HepG2 (cell line): Measurements from ENCODE around the gene APIP. TPM values are rescaled to one million over a fixed set of nuclear protein-coding genes. Genes with fewer than 3 reads are reported as not detected.

Experiments
- ATAC-seq: fragments of 200-7000 bp; cut with Tn5 transposase; 3 replicates; pipeline ENCODE4 v1.9.1; 2020; ENCODE audit warnings: mild to moderate bottlenecking, moderate library complexity
- BruUV-seq: library from RNA; stranded (reverse); fragments of 400-500 nt; replicated peaks from 2 replicates; lab custom pipeline; 2021; lab: Mats Ljungman, UMichigan
- CTCF ChIA-PET: fragments of 300-600 bp; formaldehyde crosslinking; extraction: SDS; loops from one replicate; lab custom pipeline; 2021; ENCODE audit warnings: low total read pairs, inconsistent platforms, low intra/inter-chr PET ratio; lab: Yijun Ruan, JAX
- POLR2A ChIA-PET: fragments of 350-600 bp; sonication (Branson Sonifier 250); formaldehyde crosslinking; loops from one replicate; lab custom pipeline; 2020; ENCODE audit warnings: antibody characterized with exemption, inconsistent platforms; lab: Yijun Ruan, JAX
- DNase-seq: peaks from one replicate; pipeline ENCODE4 v3.0.0-alpha.2; 2015; ENCODE audit warnings: low spot score
- FAIRE-seq: peaks from 3 replicates; lab custom pipeline; 2011; peaks lifted over from hg19 to GRCh38; lab: Jason Lieb, UNC
- H2AFZ ChIP-seq: one replicate; pipeline ENCODE4 v1.6.1; 2011; ENCODE audit warnings: low read length, inconsistent platforms
- H3K27ac ChIP-seq: fragments of 300-600 bp; 3 replicates; pipeline ENCODE4 v1.8.0; 2011; ENCODE audit warnings: mixed run types, mild to moderate bottlenecking, mixed read lengths, low read length, inconsistent platforms; ENCODE audit not compliant: insufficient read depth; ENCODE audit errors: extremely low read length
- H3K27me3 ChIP-seq, 2 experiments: fragments of 200-600 bp in 1 of 2; 2 replicates in 1 of 2; 3 replicates in 1 of 2; pipeline versions ENCODE4 v1.6.0 to v1.8.0; 2011; ENCODE audit warnings: low read length in 2 of 2, mild to moderate bottlenecking in 2 of 2, moderate library complexity in 2 of 2, inconsistent platforms in 1 of 2; ENCODE audit not compliant: insufficient read depth in 2 of 2, control insufficient read depth in 1 of 2
- H3K36me3 ChIP-seq, 2 experiments: fragments of 200-600 bp in 1 of 2; replicated peaks in 1 of 2; 2 replicates in 1 of 2; 3 replicates in 1 of 2; pipeline versions ENCODE4 v1.5.1 to v1.8.0; 2011; ENCODE audit warnings: low read length in 2 of 2, inconsistent platforms in 1 of 2; ENCODE audit not compliant: insufficient read depth in 2 of 2, control insufficient read depth in 1 of 2
- H3K4me1 ChIP-seq: 2 replicates; pipeline ENCODE4 v1.5.1; 2012; ENCODE audit warnings: low read length, inconsistent platforms; ENCODE audit not compliant: insufficient read depth
- H3K4me2 ChIP-seq: 2 replicates; pipeline ENCODE4 v1.6.0; 2011; ENCODE audit warnings: low read depth, low read length, inconsistent platforms
- H3K4me3 ChIP-seq, 3 experiments: fragments of 200-600 bp in 1 of 3; sonication (generic), shearing (Covaris generic) in 1 of 3; replicated peaks in 1 of 3; 2 replicates each; pipeline ENCODE4 v1.5.1; 2011 to 2016; ENCODE audit warnings: low read length in 3 of 3, inconsistent platforms in 2 of 3, low read depth in 2 of 3, mild to moderate bottlenecking in 2 of 3, control low read depth in 1 of 3, mixed read lengths in 1 of 3; ENCODE audit not compliant: insufficient read depth in 1 of 3
- H3K79me2 ChIP-seq: one replicate; pipeline ENCODE4 v1.6.1; 2011; ENCODE audit warnings: low read length, inconsistent platforms; ENCODE audit not compliant: insufficient read depth
- H3K9ac ChIP-seq: 2 replicates; pipeline ENCODE4 v1.6.0; 2011; ENCODE audit warnings: mild to moderate bottlenecking, low read depth, low read length, inconsistent platforms; ENCODE audit not compliant: insufficient read depth
- H3K9me3 ChIP-seq: 2 replicates; pipeline ENCODE4 v1.5.1; 2012; ENCODE audit warnings: mild to moderate bottlenecking, low read length
- H4K20me1 ChIP-seq: 2 replicates; pipeline ENCODE4 v1.6.0; 2011; ENCODE audit warnings: inconsistent platforms, mild to moderate bottlenecking, low read length, moderate library complexity; ENCODE audit not compliant: insufficient read depth
- CHD4 ChIP-seq: fragments of 200-600 bp; sonication (generic); IDR thresholded peaks from 2 replicates; pipeline ENCODE4 v1.7.0; 2017; ENCODE audit warnings: mild to moderate bottlenecking, low read length, borderline replicate concordance
- EZH2 ChIP-seq: conservative IDR thresholded peaks from 2 replicates; pipeline ENCODE4 v1.6.1; 2012; ENCODE audit warnings: mild to moderate bottlenecking, low read depth, low read length, moderate library complexity
- FOXA3 ChIP-seq: IDR thresholded peaks from 2 replicates; pipeline ENCODE4 v1.6.1; 2016; ENCODE audit warnings: missing genetic modification reagents, missing compliant biosample characterization
- SOX13 ChIP-seq, 3 experiments: fragments of 450-650 bp in 1 of 3; sonication (generic) in 1 of 3; formaldehyde crosslinking in 1 of 3; IDR thresholded peaks in 2 of 3; conservative IDR thresholded peaks in 1 of 3; 2 replicates each; pipeline versions ENCODE4 v1.5.0 to v1.6.1; 2016 to 2020; ENCODE audit warnings: antibody characterized with exemption in 1 of 3, mild to moderate bottlenecking in 1 of 3, missing compliant biosample characterization in 1 of 3, missing genetic modification reagents in 1 of 3, moderate library complexity in 1 of 3
- SRSF4 ChIP-seq: fragments of 200-400 bp; formaldehyde crosslinking; IDR thresholded peaks from one replicate; pipeline ENCODE4 v1.6.1; 2018; ENCODE audit warnings: mild to moderate bottlenecking, low read depth, low read length, moderate library complexity; ENCODE audit not compliant: poor library complexity, severe bottlenecking
- ZNF607 ChIP-seq: sonication (generic); formaldehyde crosslinking; IDR thresholded peaks from 2 replicates; pipeline ENCODE4 v1.5.1; 2020; ENCODE audit warnings: missing genetic modification reagents, mild to moderate bottlenecking, borderline replicate concordance
- WGBS: methylation state at CpG from one replicate; pipeline ENCODE4 v1.1.6; 2017; ENCODE audit warnings: low lambda C conversion rate; 5-methylcytosine and 5-hydroxymethylcytosine counted together
- in situ Hi-C: cut with HindIII; loops from 2 replicates; pipeline ENCODE4 v1.10.0; 2017; ENCODE audit warnings: low pct_unique_long_range_greater_than_20kb; ENCODE audit not compliant: extremely low pct_ligation_motif_present
- intact Hi-C: fragments of 100-400 bp; cut with micrococcal nuclease; formaldehyde crosslinking; loops from one replicate; pipeline ENCODE4 v1.10.0; 2022; ENCODE audit not compliant: unreplicated experiment
- polyA plus RNA-seq, 8 experiments: library from polyadenylated mRNA; depleted of rRNA in 3 of 8; stranded (reverse) in 7 of 8; unstranded in 1 of 8; fragments of >200 nt; fragmentation: Illumina TruSeq in 4 of 8; extraction: Trizol in 4 of 8; gene quantifications; 2 replicates each; pipeline versions ENCODE4 v1.2.1 to v1.2.3, GENCODE V29; 2011 to 2016; ENCODE audit warnings: low read depth in 4 of 8, missing spikeins in 1 of 8, mixed read lengths in 1 of 8; ENCODE audit not compliant: insufficient read depth in 1 of 8
- total RNA-seq, 5 experiments: library from RNA; depleted of rRNA; stranded (reverse); fragments of >200 nt; fragmentation: Illumina TruSeq; extraction: Trizol; gene quantifications; 2 replicates each; pipeline ENCODE4 v1.2.3, GENCODE V29; 2016; ENCODE audit warnings: low read depth in 1 of 5
- TF ChIP-seq, protein P1 (sequence below): sonication (generic); formaldehyde crosslinking; IDR thresholded peaks from 2 replicates; pipeline ENCODE4 v1.9.0; 2022; ENCODE audit warnings: missing genetic modification reagents, mild to moderate bottlenecking, borderline replicate concordance
- TF ChIP-seq, protein P2 (sequence below), 2 experiments: sonication (generic) in 1 of 2; formaldehyde crosslinking in 1 of 2; IDR thresholded peaks; 2 replicates each; pipeline versions ENCODE4 v1.6.1 to v1.9.0; 2014 to 2022; ENCODE audit warnings: antibody characterized with exemption in 1 of 2, borderline replicate concordance in 1 of 2, inconsistent platforms in 1 of 2, low read depth in 1 of 2, missing genetic modification reagents in 1 of 2
- TF ChIP-seq, protein P3 (sequence below): sonication (generic); formaldehyde crosslinking; IDR thresholded peaks from 2 replicates; pipeline ENCODE4 v1.4.0; 2020; ENCODE audit warnings: missing genetic modification reagents; ENCODE audit errors: not compliant biosample characterization

The APIP gene
- total and polyA plus RNA-seq, 2 of the 13 experiments (the other 11 are each of a cell fraction or from before 2014, with no cell fraction given), result 16.9 to 31.0 TPM

GRCh38 chr11:34870548-34871196 lies 45.5 kb downstream of the APIP start:
- Histone ChIP-seq H3K4me3 (no peak overlapping the region), H3K4me2 (no peak overlapping the region), H2AFZ (no peak overlapping the region), H3K79me2 (no peaks in the 10 kb centered on the region), H3K9me3 (no peaks in the 10 kb centered on the region), H3K27me3 (no peaks in the 10 kb centered on the region; a peak in 1 of 5 replicates), H3K36me3 (no peaks in the 10 kb centered on the region), H4K20me1 (no peaks in the 10 kb centered on the region), H3K9ac (no peak overlapping the region), H3K4me1 (no peaks in the 10 kb centered on the region), H3K27ac (no peak overlapping the region)
- no TSS peak for BruUV-seq
- CTCF ChIA-PET, result no interaction called here
- DNase-seq, result no peak
- no peak for FAIRE-seq
- ATAC-seq, result no peak
- POLR2A ChIA-PET, result no interaction called here
- WGBS, result 60% methylated on average over 5 of the region's 5 CpGs
- in situ Hi-C loops, result no loop called here
- intact Hi-C loops, result no loop called here
- TF ChIP-seq, protein P1, sequence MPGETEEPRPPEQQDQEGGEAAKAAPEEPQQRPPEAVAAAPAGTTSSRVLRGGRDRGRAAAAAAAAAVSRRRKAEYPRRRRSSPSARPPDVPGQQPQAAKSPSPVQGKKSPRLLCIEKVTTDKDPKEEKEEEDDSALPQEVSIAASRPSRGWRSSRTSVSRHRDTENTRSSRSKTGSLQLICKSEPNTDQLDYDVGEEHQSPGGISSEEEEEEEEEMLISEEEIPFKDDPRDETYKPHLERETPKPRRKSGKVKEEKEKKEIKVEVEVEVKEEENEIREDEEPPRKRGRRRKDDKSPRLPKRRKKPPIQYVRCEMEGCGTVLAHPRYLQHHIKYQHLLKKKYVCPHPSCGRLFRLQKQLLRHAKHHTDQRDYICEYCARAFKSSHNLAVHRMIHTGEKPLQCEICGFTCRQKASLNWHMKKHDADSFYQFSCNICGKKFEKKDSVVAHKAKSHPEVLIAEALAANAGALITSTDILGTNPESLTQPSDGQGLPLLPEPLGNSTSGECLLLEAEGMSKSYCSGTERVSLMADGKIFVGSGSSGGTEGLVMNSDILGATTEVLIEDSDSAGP (CRISPR knock-in tag), result no peak
- TF ChIP-seq SOX13 (IDR thresholded peaks at IDR 0.05), result no peak
- TF ChIP-seq SOX13 (CRISPR knock-in tag; conservative IDR thresholded peaks at IDR 0.05 in 1 of 2, IDR thresholded peaks at IDR 0.05 in 1 of 2), result no peak
- TF ChIP-seq, protein P2, sequence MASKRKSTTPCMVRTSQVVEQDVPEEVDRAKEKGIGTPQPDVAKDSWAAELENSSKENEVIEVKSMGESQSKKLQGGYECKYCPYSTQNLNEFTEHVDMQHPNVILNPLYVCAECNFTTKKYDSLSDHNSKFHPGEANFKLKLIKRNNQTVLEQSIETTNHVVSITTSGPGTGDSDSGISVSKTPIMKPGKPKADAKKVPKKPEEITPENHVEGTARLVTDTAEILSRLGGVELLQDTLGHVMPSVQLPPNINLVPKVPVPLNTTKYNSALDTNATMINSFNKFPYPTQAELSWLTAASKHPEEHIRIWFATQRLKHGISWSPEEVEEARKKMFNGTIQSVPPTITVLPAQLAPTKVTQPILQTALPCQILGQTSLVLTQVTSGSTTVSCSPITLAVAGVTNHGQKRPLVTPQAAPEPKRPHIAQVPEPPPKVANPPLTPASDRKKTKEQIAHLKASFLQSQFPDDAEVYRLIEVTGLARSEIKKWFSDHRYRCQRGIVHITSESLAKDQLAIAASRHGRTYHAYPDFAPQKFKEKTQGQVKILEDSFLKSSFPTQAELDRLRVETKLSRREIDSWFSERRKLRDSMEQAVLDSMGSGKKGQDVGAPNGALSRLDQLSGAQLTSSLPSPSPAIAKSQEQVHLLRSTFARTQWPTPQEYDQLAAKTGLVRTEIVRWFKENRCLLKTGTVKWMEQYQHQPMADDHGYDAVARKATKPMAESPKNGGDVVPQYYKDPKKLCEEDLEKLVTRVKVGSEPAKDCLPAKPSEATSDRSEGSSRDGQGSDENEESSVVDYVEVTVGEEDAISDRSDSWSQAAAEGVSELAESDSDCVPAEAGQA (IDR thresholded peaks at IDR 0.05; ENCODE audit: low read depth), result no peak
- TF ChIP-seq, protein P2 (CRISPR knock-in tag; IDR thresholded peaks at IDR 0.05; ENCODE audit: borderline replicate concordance), result no peak
- TF ChIP-seq SRSF4, result no peak
- TF ChIP-seq ZNF607 (CRISPR knock-in tag), result no peak
- no peak for TF ChIP-seq CHD4
- TF ChIP-seq, protein P3, sequence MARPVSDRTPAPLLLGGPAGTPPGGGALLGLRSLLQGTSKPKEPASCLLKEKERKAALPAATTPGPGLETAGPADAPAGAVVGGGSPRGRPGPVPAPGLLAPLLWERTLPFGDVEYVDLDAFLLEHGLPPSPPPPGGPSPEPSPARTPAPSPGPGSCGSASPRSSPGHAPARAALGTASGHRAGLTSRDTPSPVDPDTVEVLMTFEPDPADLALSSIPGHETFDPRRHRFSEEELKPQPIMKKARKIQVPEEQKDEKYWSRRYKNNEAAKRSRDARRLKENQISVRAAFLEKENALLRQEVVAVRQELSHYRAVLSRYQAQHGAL, result no peak
- TF ChIP-seq EZH2, result no peak
- TF ChIP-seq FOXA3, result no peak
